ENCODE measurements around the gene HAPLN2.
A peak's percentile ranks its signal among the peaks of the same experiment; 100 is the strongest.

HAPLN2 gene

DNA sequence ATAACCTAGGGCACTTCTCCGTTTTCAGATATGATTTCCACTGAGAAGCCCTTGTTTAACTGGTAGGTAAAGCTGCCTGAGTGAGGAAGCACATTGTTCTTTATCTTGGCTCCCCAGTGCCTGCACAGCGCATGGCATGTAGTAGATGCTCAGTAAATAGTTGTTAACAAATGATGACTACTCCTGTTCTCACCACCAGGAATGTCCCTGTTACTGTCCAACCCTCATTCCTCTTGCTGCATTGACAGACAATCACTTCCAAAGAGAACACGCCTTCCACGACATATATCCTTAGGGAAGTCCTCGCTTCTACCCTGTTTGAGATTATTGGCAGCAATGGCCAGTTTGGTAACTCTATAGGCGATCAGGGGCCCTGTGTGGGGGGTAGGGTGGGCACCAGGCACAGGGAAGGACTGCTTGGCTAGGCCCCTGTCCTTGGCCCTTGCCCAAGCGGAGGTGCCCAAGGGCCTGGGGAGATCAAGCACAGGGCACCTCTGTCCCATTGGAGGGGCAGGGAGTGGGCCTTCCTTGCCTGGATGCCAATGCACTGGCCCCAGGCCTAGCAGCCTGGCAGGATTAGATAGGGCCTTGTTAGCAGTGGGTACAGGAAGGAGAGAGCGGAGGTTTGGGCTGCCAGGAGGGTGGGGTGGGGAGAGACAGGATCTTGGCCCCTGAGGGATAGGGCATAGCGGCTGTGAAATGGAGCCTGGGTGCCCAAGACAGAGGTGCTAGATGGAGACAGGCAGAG, 47.8 kb downstream of the HAPLN2 start:
- Mint-ChIP-seq H3K36me3 (no peaks in the 10 kb centered on the region), H3K27ac (peak overlapping the region; percentile 13), H3K4me1 (peaks cover 54% of the 10 kb centered on the region), H3K27me3 (peaks cover 21% of the 10 kb centered on the region), H3K9me3 (no peaks in the 10 kb centered on the region), H3K4me3 (no peak overlapping the region)
- no peak for ATAC-seq

DNA sequence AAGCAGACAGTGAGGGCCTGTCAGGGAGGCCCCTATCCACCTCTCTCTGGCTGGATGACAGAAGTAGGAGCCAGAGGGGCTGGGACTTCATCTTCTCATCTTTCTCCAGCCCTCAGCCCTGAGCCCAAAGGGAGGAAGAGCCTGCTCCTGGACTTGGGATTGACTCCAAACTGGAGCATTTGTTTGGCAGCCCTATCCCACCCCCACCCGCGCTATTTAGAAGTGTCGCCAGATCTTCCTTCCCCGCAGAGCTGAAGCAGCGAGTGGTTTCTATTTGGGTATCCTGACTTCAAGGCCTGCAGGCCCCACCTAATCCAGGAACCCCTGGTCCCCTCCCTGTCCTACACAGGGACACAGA, 48.4 kb downstream of the HAPLN2 start:
- Mint-ChIP-seq H3K4me1 (peaks cover 49% of the 10 kb centered on the region), H3K27me3 (peaks cover 21% of the 10 kb centered on the region)
- no peak for ATAC-seq

DNA sequence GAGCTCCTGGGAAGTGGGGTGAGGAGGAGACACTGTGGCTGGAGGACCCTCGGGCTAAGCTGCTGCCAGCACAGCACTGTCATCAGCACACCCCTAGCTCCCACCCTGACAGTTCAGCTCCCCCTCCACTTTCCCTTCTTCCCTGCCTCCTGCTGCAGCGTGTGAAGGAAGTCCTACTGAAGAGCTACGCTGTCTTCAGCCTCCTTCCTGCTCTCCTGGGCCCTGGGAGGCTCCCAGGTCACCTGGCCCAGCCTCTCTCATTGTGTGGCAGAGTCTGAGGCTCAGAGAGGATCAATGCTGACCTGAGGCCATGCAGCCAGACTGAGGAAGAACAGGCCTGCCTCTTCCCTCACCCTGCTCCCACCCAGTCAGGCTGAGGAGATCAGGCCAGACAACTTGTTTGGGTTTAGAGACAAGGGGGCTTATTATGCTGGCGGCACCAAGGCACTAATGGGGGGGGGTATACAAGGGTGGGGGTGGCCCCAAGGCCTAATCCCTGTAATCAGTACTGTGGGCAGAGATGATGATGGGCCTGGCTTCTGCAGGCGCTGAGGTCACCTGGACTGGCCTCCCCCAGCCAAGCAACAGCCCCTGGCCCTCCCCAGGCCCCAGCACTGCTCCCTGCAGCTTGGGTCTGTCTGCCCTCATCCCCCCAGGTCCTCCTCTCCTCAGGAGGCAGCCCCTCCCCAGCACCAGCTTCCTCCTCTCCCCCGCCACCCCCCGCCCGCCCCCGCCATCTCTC, 48.9 kb downstream of the HAPLN2 start:
- no peak for ATAC-seq
- peak overlapping the region; percentile 13 for H3K27ac Mint-ChIP-seq
- peaks cover 21% of the 10 kb centered on the region for H3K27me3 Mint-ChIP-seq
- H3K4me1 Mint-ChIP-seq: peaks cover 44% of the 10 kb centered on the region
- no peak overlapping the region for H3K4me3 Mint-ChIP-seq
- H3K9me3 Mint-ChIP-seq: no peaks in the 10 kb centered on the region
- H3K36me3 Mint-ChIP-seq: no peaks in the 10 kb centered on the region

More for the DNA sequence above, 48.4 kb downstream of the HAPLN2 start:
- Mint-ChIP-seq H3K27ac (peak overlapping the region; percentile 13), H3K9me3 (no peaks in the 10 kb centered on the region), H3K36me3 (no peaks in the 10 kb centered on the region), H3K4me3 (no peak overlapping the region)

DNA sequence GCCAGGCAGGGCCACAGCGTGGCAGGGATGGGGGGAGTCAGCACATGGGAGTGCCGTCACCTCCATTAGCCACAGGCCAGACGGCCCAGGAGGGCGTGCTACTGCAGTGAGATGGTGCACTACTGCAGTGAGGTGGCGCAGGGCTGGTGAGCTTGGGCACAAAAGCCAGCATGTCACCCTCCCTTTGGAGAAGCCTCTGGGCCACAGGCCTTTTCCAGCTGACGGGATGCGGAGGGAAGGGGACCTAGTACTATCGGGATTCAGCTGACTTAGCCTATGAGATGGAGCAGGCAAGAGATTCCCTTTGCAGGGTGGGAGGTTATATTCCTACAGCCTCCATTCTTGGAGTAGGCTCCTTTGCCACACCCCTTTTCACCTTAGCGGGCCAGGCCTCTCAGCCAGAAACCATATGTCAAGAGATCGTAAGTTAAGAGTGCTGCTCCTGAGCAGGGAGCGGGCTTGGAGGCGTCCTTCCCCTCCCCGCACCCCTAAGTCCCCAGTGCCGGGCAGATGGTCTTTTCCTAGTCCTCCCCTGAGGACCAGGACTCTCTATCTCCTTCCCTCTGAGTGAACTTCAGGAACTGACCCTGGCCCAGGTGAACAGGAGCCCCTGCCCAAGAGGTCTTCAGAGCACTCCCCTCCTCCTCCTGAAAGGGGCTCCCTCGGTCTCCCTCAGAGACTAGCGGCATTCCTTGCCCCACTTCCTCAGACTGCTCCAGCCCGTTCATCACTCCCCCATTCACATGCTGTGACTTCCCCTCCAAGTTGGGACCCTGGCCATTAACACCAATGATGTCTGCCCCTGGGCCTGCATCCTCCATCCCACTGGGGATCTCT, 49.8 kb downstream of the HAPLN2 start:
- Mint-ChIP-seq H3K36me3 (no peaks in the 10 kb centered on the region), H3K4me1 (peaks cover 35% of the 10 kb centered on the region), H3K27me3 (peaks cover 28% of the 10 kb centered on the region), H3K9me3 (no peaks in the 10 kb centered on the region), H3K27ac (no peak overlapping the region), H3K4me3 (no peak overlapping the region)
- ATAC-seq: no peak

DNA sequence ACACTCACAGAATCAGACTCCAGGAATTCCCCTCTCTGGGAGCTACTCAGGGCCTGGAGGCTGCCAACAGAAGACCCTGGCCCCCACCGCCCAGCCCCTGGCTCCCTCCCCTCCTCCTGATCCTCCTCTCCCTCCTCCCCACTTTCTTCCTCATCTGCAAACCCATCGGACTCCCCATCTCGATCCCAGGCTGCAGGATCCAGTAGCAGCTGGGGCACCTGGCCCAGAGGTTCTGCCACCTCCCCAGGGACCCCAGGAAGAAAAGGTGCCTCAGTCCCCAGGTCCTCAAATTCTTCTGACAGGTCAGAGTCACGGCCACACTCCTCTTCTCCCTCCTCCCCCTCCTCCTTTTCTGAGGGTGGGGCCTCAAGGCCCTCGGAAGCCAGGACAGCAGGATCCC, 50.6 kb downstream of the HAPLN2 start:
- H3K9me3 Mint-ChIP-seq: no peaks in the 10 kb centered on the region
- no peak for ATAC-seq
- no peak overlapping the region for H3K4me3 Mint-ChIP-seq
- H3K36me3 Mint-ChIP-seq: no peaks in the 10 kb centered on the region
- H3K4me1 Mint-ChIP-seq: peaks cover 27% of the 10 kb centered on the region
- H3K27ac Mint-ChIP-seq: no peak overlapping the region
- H3K27me3 Mint-ChIP-seq: peaks cover 35% of the 10 kb centered on the region

DNA sequence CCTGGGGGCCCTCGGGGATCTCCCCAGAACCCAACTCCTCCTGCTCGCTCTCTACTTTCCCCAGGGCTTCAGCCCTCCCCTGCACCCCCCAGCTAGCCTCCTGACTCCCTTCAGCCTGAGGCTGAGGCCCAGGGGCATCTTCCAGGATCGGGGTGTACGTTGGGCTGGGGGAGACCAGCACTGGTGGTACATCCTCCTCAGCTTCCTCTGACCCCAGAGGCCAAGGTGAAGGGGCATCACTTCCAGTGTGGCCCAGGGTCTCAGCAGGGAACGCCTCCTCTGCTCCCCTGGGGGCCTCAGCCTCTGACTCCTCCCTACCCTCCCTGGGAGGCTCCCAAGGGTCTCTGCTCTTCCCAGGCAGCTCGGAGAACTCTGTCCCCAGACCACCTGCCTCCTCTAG, 51.1 kb downstream of the HAPLN2 start:
- H3K27ac Mint-ChIP-seq: peak overlapping the region; percentile 20
- H3K27me3 Mint-ChIP-seq: peaks cover 39% of the 10 kb centered on the region
- peaks cover 21% of the 10 kb centered on the region for H3K4me1 Mint-ChIP-seq
- no peak for ATAC-seq
- no peaks in the 10 kb centered on the region for H3K9me3 Mint-ChIP-seq
- H3K36me3 Mint-ChIP-seq: no peaks in the 10 kb centered on the region
- H3K4me3 Mint-ChIP-seq: no peak overlapping the region

DNA sequence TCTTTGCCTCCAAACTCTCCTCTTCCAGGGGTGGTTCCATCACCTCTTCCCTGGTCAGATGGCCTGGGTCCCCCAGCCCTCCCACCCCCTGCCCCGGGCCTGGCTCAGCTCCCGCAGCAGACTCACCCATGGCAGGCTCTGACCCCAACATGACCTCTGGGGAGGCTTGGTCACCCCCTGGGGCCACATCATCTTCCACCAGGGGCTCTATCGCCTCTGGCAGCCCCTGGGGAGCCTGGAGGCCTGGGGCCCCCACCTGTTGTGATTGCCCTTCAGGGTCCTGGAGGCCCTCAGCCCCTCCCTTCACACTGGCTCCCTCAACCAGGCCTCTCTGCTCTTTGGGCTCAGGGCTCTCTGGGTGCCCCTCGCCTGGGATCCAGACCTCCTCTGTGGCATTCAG, 51.6 kb downstream of the HAPLN2 start:
- Mint-ChIP-seq H3K9me3 (no peaks in the 10 kb centered on the region), H3K36me3 (no peaks in the 10 kb centered on the region), H3K4me3 (no peak overlapping the region), H3K4me1 (peaks cover 17% of the 10 kb centered on the region), H3K27ac (peak overlapping the region; percentile 38), H3K27me3 (peaks cover 44% of the 10 kb centered on the region)
- no peak for ATAC-seq

DNA sequence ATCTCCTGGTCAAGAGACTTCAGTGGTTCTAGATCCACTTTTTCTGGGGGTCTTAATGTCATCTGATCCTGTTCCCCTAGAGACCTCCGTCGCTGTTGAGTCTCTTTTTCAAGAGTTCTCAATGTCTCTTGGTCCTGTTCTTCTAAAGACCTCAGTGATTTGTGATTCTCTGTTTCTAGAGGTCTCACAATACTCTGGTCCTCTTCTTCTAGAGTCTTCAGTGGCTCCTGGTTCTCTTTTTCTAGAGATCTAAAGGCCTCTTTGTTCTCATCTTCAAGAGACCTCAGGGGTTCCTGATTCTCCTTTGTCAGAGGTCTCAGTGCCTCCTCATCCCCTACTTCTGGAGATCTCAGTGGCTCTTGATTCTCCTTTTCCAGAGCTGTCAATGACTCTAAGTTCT, 52.6 kb downstream of the HAPLN2 start:
- peaks cover 48% of the 10 kb centered on the region for H3K27me3 Mint-ChIP-seq
- no peaks in the 10 kb centered on the region for H3K9me3 Mint-ChIP-seq
- no peaks in the 10 kb centered on the region for H3K36me3 Mint-ChIP-seq
- no peak overlapping the region for H3K4me3 Mint-ChIP-seq
- peak overlapping the region; percentile 38 for H3K27ac Mint-ChIP-seq
- ATAC-seq: no peak
- H3K4me1 Mint-ChIP-seq: peaks cover 16% of the 10 kb centered on the region

DNA sequence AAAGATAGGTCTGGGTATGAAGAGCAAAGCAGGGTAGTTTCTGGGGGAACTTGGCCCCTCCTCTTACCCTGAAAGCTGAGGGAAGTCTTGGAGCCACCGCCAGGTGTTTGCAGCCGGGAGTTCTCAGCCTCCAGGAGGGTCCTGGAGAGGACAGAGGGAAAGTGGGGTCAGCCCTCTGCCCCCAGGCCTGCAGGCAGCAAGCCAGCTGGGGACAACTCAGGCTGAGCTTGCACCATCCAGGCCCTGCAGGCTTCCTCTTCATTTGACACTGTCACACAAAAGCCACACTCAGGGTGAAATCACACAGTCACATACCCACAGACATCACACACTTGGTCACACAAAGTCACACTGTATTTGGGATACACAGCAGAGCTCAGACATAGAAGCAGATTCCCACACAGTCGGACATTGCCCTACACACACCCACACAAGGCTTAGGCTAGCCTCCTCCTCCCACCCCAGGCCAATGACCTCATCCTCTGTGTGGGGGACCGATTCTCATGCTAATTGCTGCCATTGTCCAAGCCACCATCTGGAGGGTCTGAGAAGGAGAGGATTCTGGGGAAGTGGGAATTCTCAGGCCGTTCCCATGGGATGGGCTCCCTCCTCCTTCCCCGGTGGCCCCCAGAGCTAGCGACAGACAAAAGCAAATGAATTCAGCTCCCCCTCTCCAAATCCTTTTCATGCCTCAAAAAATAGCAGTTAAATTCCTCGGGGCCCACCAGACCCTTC, 54.3 kb downstream of the HAPLN2 start:
- Mint-ChIP-seq H3K27me3 (peaks cover 66% of the 10 kb centered on the region), H3K36me3 (no peaks in the 10 kb centered on the region), H3K9me3 (no peaks in the 10 kb centered on the region), H3K4me3 (no peak overlapping the region), H3K4me1 (peaks cover 33% of the 10 kb centered on the region), H3K27ac (no peak overlapping the region)
- ATAC-seq: no peak
